GM06990 (cell line): Measurements from ENCODE around the gene KREMEN2.

Experiments used
- DNase-seq: peaks from one replicate; pipeline ENCODE4 v3.0.0-alpha.2; 2011; ENCODE audit not compliant: insufficient read length; ENCODE audit errors: extremely low read depth
- H3K27me3 ChIP-seq: replicated peaks from 2 replicates; pipeline ENCODE4 v1.6.0; 2011; ENCODE audit warnings: low read length; ENCODE audit not compliant: control insufficient read depth, insufficient read depth
- H3K36me3 ChIP-seq: 2 replicates; pipeline ENCODE4 v1.5.1; 2011; ENCODE audit warnings: low read length; ENCODE audit not compliant: control insufficient read depth, insufficient read depth
- H3K4me3 ChIP-seq: replicated peaks from 2 replicates; pipeline ENCODE4 v1.5.1; 2011; ENCODE audit warnings: low read depth, mild to moderate bottlenecking, control low read depth, low read length
- TF ChIP-seq, protein P1 (sequence below): IDR thresholded peaks from 2 replicates; pipeline ENCODE4 v1.5.1; 2011; ENCODE audit warnings: low read length, control low read depth, mild to moderate bottlenecking, inconsistent platforms; ENCODE audit not compliant: insufficient read depth, poor library complexity, severe bottlenecking

Gene KREMEN2

GRCh38 chr16:2981177-2981898 is 17.3 kb downstream of the KREMEN2 start:
- Histone ChIP-seq H3K27me3 (peaks cover 1% of the 10 kb centered on the region), H3K36me3 (peaks cover 2% of the 10 kb centered on the region; the same call in 1 of the 2 replicates), H3K4me3 (peak overlapping the region; percentile 83)
- DNase-seq = no peak
- TF ChIP-seq, protein P1, sequence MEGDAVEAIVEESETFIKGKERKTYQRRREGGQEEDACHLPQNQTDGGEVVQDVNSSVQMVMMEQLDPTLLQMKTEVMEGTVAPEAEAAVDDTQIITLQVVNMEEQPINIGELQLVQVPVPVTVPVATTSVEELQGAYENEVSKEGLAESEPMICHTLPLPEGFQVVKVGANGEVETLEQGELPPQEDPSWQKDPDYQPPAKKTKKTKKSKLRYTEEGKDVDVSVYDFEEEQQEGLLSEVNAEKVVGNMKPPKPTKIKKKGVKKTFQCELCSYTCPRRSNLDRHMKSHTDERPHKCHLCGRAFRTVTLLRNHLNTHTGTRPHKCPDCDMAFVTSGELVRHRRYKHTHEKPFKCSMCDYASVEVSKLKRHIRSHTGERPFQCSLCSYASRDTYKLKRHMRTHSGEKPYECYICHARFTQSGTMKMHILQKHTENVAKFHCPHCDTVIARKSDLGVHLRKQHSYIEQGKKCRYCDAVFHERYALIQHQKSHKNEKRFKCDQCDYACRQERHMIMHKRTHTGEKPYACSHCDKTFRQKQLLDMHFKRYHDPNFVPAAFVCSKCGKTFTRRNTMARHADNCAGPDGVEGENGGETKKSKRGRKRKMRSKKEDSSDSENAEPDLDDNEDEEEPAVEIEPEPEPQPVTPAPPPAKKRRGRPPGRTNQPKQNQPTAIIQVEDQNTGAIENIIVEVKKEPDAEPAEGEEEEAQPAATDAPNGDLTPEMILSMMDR = no peak

DNA sequence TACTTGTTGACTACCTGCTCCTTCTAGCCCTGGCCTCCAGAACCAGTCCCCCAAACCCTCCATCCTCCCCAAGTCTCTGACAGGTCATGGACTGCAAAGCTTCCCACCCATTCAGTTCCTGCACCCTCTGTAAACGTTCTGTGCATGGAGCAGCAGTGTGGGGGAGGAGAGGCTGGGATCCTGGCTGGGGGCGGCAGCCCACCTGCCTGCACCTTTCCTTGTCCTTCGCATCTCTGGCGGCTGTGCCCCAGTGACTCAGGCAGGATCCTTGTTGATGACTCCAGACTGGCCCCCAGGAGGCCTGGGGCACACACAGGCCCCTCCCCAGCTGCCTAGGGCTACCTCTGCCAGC is 17.8 kb downstream of the KREMEN2 start:
- Histone ChIP-seq H3K27me3 (peaks cover 1% of the 10 kb centered on the region), H3K36me3 (no peaks in the 10 kb centered on the region; the same call in 1 of the 2 replicates), H3K4me3 (no peak overlapping the region)
- DNase-seq = no peak
- TF ChIP-seq, protein P1 = no peak

- TF ChIP-seq, protein P1 = no peak
- Histone ChIP-seq H3K36me3 (no peaks in the 10 kb centered on the region), H3K27me3 (peaks cover 1% of the 10 kb centered on the region), H3K4me3 (no peak overlapping the region)
- no peak for DNase-seq
Observed at GRCh38 chr16:2982402-2982801, 18.3 kb downstream of the KREMEN2 start.

- no peaks in the 10 kb centered on the region for H3K36me3 ChIP-seq
- H3K4me3 ChIP-seq = peak overlapping the region; percentile 34
- peaks cover 1% of the 10 kb centered on the region for H3K27me3 ChIP-seq
- TF ChIP-seq, protein P1 = peak; percentile 58
- peak; percentile 85 for DNase-seq
Observed at GRCh38 chr16:2983706-2984136, 19.6 kb downstream of the KREMEN2 start.

DNA sequence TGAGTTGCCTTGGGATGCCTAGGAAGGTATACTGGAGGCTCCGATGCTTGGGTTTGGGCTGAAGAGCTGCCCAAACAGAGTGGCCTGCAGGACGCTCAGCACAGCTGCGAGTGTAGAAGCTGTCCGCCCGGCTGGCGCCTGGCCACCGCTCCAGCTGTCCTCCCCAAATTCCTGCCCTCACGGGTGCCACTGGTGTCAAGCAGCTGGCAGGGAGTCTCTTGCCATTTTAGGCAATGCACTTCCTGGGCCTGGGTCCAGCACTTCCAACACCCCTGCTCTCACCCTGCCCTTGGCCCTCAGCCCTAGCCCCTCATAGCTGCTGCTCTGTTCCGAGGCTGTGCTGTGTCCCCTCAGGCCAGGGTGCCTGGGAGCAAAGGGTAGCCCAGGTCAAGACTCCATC is 21.4 kb downstream of the KREMEN2 start:
- Histone ChIP-seq H3K27me3 (peaks cover 1% of the 10 kb centered on the region), H3K36me3 (no peaks in the 10 kb centered on the region), H3K4me3 (no peak overlapping the region)
- DNase-seq = no peak
- TF ChIP-seq, protein P1 = no peak
